SK-N-SH (cell line): ENCODE results near the gene EIPR1.

ENCODE experiments used
- CTCF ChIP-seq: fragments of 200-600 bp; sonication (generic); IDR thresholded peaks from 2 replicates; pipeline ENCODE4 v1.6.1; 2017; ENCODE audit warnings: antibody characterized with exemption, mild to moderate bottlenecking, moderate library complexity
- EZH2phosphoT487 ChIP-seq: fragments of 200-600 bp; sonication (generic); IDR thresholded peaks from 2 replicates; pipeline ENCODE4 v1.6.1; 2017; ENCODE audit warnings: low read depth, mixed run types, mild to moderate bottlenecking, antibody characterized with exemption, moderate library complexity, borderline replicate concordance

GRCh38 chr2:3285901-3286645 is 91.5 kb downstream of the EIPR1 start:
- no peak for TF ChIP-seq EZH2phosphoT487
- no peak for TF ChIP-seq CTCF
